ENCODE results near the gene CACNA2D4. TPM values are rescaled to one million over a fixed set of nuclear protein-coding genes. Genes with fewer than 3 reads are reported as not detected.
A peak's percentile ranks its signal among the peaks of the same experiment; 100 is the strongest.

The CACNA2D4 gene
- total RNA-seq, 1 donor from 2014 or later, result 1.2 TPM

- no peak for DNase-seq
- no peak overlapping the region for H3K4me3 ChIP-seq
- no peak for TF ChIP-seq CTCF (IDR thresholded peaks at IDR 0.05; ENCODE audit: borderline replicate concordance)
- H3K27me3 ChIP-seq (ENCODE audit: low read depth), result no peaks in the 10 kb centered on the region
- intact Hi-C loops (cut with micrococcal nuclease), result no loop called here
- H3K27ac ChIP-seq (replicated peaks), result peak overlapping the region; percentile 89
- peaks cover 63% of the 10 kb centered on the region for H3K4me1 ChIP-seq
- no peaks in the 10 kb centered on the region for H3K9me3 ChIP-seq (replicated peaks)
- no peaks in the 10 kb centered on the region for H3K36me3 ChIP-seq
These were observed 123.9 kb downstream of the CACNA2D4 start for GRCh38 chr12:1794440-1795090.

GRCh38 chr12:1793426-1794210 is 124.8 kb downstream of the CACNA2D4 start:
- no peaks in the 10 kb centered on the region for H3K9me3 ChIP-seq (replicated peaks)
- no peak for TF ChIP-seq CTCF (IDR thresholded peaks at IDR 0.05; ENCODE audit: borderline replicate concordance)
- no peak for DNase-seq
- peaks cover 63% of the 10 kb centered on the region for H3K4me1 ChIP-seq
- peak overlapping the region; percentile 89 for H3K27ac ChIP-seq (replicated peaks)
- H3K4me3 ChIP-seq, result no peak overlapping the region
- no peaks in the 10 kb centered on the region for H3K36me3 ChIP-seq
- H3K27me3 ChIP-seq (ENCODE audit: low read depth), result no peaks in the 10 kb centered on the region
- intact Hi-C loops (cut with micrococcal nuclease), result loop anchor here (2.0 kb wide), 1 partner anchor 141 kb away; no protein-coding TSS in a partner anchor

- H3K4me3 ChIP-seq, result no peak overlapping the region
- peaks cover 6% of the 10 kb centered on the region for H3K36me3 ChIP-seq
- TF ChIP-seq CTCF (IDR thresholded peaks at IDR 0.05; ENCODE audit: borderline replicate concordance), result no peak
- H3K27me3 ChIP-seq (ENCODE audit: low read depth), result no peaks in the 10 kb centered on the region
- H3K27ac ChIP-seq (replicated peaks), result peak overlapping the region; percentile 89
- H3K9me3 ChIP-seq (replicated peaks), result no peaks in the 10 kb centered on the region
- H3K4me1 ChIP-seq, result peaks cover 58% of the 10 kb centered on the region
- intact Hi-C loops (cut with micrococcal nuclease), result loop anchor here (2.0 kb wide), 1 partner anchor 140 kb away; no protein-coding TSS in a partner anchor
- no peak for DNase-seq
These were observed 126.0 kb downstream of the CACNA2D4 start for GRCh38 chr12:1792406-1792805.

- Histone ChIP-seq H3K27ac (replicated peaks) (peak overlapping the region; percentile 18), H3K9me3 (replicated peaks) (no peaks in the 10 kb centered on the region), H3K4me1 (peaks cover 47% of the 10 kb centered on the region), H3K36me3 (peaks cover 18% of the 10 kb centered on the region), H3K4me3 (no peak overlapping the region), H3K27me3 (ENCODE audit: low read depth) (no peaks in the 10 kb centered on the region)
- TF ChIP-seq CTCF (IDR thresholded peaks at IDR 0.05; ENCODE audit: borderline replicate concordance), result peak; percentile 93
- no peak for DNase-seq
- intact Hi-C loops (cut with micrococcal nuclease), result no loop called here
These were observed 127.2 kb downstream of the CACNA2D4 start for GRCh38 chr12:1791104-1791841.

- H3K27ac ChIP-seq (replicated peaks), result peak overlapping the region; percentile 4
These were observed 128.0 kb downstream of the CACNA2D4 start for GRCh38 chr12:1790444-1790843.

More at GRCh38 chr12:1790444-1790843, 128.0 kb downstream of the CACNA2D4 start:
- intact Hi-C loops (cut with micrococcal nuclease), result no loop called here
- Histone ChIP-seq H3K27me3 (ENCODE audit: low read depth) (no peaks in the 10 kb centered on the region), H3K4me3 (no peak overlapping the region), H3K9me3 (replicated peaks) (no peaks in the 10 kb centered on the region), H3K4me1 (peaks cover 40% of the 10 kb centered on the region), H3K36me3 (peaks cover 25% of the 10 kb centered on the region)
- no peak for DNase-seq
- TF ChIP-seq CTCF (IDR thresholded peaks at IDR 0.05; ENCODE audit: borderline replicate concordance), result no peak
